HepG2 (cell line): ENCODE results near the gene DQX1. TPM values are rescaled to one million over a fixed set of nuclear protein-coding genes. Genes with fewer than 3 reads are reported as not detected.

Source experiments
- ARID3A ChIP-seq: IDR thresholded peaks from 2 replicates; pipeline ENCODE4 v1.6.1; 2012; ENCODE audit warnings: low read depth, low read length, improper control_type of control experiment
- ASH2L ChIP-seq: fragments of 300-600, 200-600 bp; sonication (generic); IDR thresholded peaks from 2 replicates; pipeline ENCODE4 v1.7.0; 2017; ENCODE audit warnings: low read depth, mild to moderate bottlenecking, moderate library complexity, mixed read lengths, low read length; ENCODE audit not compliant: insufficient read length
- FOSL2 ChIP-seq: sonication (generic); formaldehyde crosslinking; IDR thresholded peaks from 2 replicates; pipeline ENCODE4 v1.4.0; 2020; ENCODE audit warnings: missing genetic modification reagents
- FOXO1 ChIP-seq: sonication (generic); formaldehyde crosslinking; IDR thresholded peaks from 2 replicates; pipeline ENCODE4 v1.4.0; 2020; ENCODE audit warnings: missing genetic modification reagents
- HOXA5 ChIP-seq: sonication (generic); formaldehyde crosslinking; IDR thresholded peaks from 2 replicates; pipeline ENCODE4 v1.4.0; 2020; ENCODE audit warnings: missing genetic modification reagents
- JUND ChIP-seq: sonication (generic); formaldehyde crosslinking; IDR thresholded peaks from 2 replicates; pipeline ENCODE4 v1.8.0; 2022; ENCODE audit warnings: mild to moderate bottlenecking, missing genetic modification reagents
- MAFG ChIP-seq: sonication (generic); formaldehyde crosslinking; IDR thresholded peaks from 2 replicates; pipeline ENCODE4 v1.5.1; 2020; ENCODE audit warnings: mild to moderate bottlenecking, missing genetic modification reagents
- MTF2 ChIP-seq: sonication (generic); formaldehyde crosslinking; IDR thresholded peaks from 2 replicates; pipeline ENCODE4 v1.5.0; 2020; ENCODE audit warnings: missing genetic modification reagents, borderline replicate concordance
- NAIF1 ChIP-seq: sonication (generic); formaldehyde crosslinking; IDR thresholded peaks from 2 replicates; pipeline ENCODE4 v1.5.0; 2020; ENCODE audit warnings: mild to moderate bottlenecking, missing genetic modification reagents, borderline replicate concordance
- NR2F1 ChIP-seq, 2 experiments: fragments of 450-650 bp in 1 of 2; formaldehyde crosslinking in 1 of 2; IDR thresholded peaks; 2 replicates each; pipeline versions ENCODE4 v1.5.0 to v1.6.1; 2016 to 2020; ENCODE audit warnings: mild to moderate bottlenecking in 1 of 2, missing compliant biosample characterization in 1 of 2, missing genetic modification reagents in 1 of 2, moderate library complexity in 1 of 2
- SIN3B ChIP-seq: fragments of 150-350 bp; IDR thresholded peaks from 2 replicates; pipeline ENCODE4 v1.6.1; 2014; ENCODE audit warnings: low read length
- SP2 ChIP-seq: sonication (generic); formaldehyde crosslinking; IDR thresholded peaks from 2 replicates; pipeline ENCODE4 v1.5.1; 2020; ENCODE audit warnings: mild to moderate bottlenecking, missing genetic modification reagents
- TARDBP ChIP-seq: sonication (generic); formaldehyde crosslinking; IDR thresholded peaks from 2 replicates; pipeline ENCODE4 v1.8.0; 2022; ENCODE audit warnings: mild to moderate bottlenecking, missing genetic modification reagents
- XBP1 ChIP-seq: sonication (generic); formaldehyde crosslinking; IDR thresholded peaks from 2 replicates; pipeline ENCODE4 v1.5.0; 2020; ENCODE audit warnings: missing genetic modification reagents
- ZBTB43 ChIP-seq: sonication (generic); formaldehyde crosslinking; conservative IDR thresholded peaks from 2 replicates; pipeline ENCODE4 v1.4.0; 2020; ENCODE audit warnings: missing genetic modification reagents
- ZNF382 ChIP-seq: sonication (generic); formaldehyde crosslinking; IDR thresholded peaks from 2 replicates; pipeline ENCODE4 v1.5.0; 2020; ENCODE audit warnings: missing genetic modification reagents, mild to moderate bottlenecking, borderline replicate concordance
- ZNF468 ChIP-seq: sonication (generic); formaldehyde crosslinking; IDR thresholded peaks from 2 replicates; pipeline ENCODE4 v1.8.0; 2022; ENCODE audit warnings: mild to moderate bottlenecking, moderate library complexity, missing genetic modification reagents
- ZNF501 ChIP-seq: sonication (generic); formaldehyde crosslinking; IDR thresholded peaks from 2 replicates; pipeline ENCODE4 v1.5.1; 2020; ENCODE audit warnings: mild to moderate bottlenecking, moderate library complexity, missing genetic modification reagents
- ZNF768 ChIP-seq: sonication (generic); formaldehyde crosslinking; IDR thresholded peaks from 2 replicates; pipeline ENCODE4 v1.4.0; 2020; ENCODE audit warnings: missing genetic modification reagents
- ZNF879 ChIP-seq: sonication (generic); formaldehyde crosslinking; IDR thresholded peaks from 2 replicates; pipeline ENCODE4 v1.8.1; 2023; ENCODE audit warnings: missing genetic modification reagents
- polyA plus RNA-seq, 8 experiments: library from polyadenylated mRNA; depleted of rRNA in 3 of 8; stranded (reverse) in 7 of 8; unstranded in 1 of 8; fragments of >200 nt; fragmentation: Illumina TruSeq in 4 of 8; extraction: Trizol in 4 of 8; gene quantifications; 2 replicates each; pipeline versions ENCODE4 v1.2.1 to v1.2.3, GENCODE V29; 2011 to 2016; ENCODE audit warnings: low read depth in 4 of 8, missing spikeins in 1 of 8, mixed read lengths in 1 of 8; ENCODE audit not compliant: insufficient read depth in 1 of 8
- total RNA-seq, 5 experiments: library from RNA; depleted of rRNA; stranded (reverse); fragments of >200 nt; fragmentation: Illumina TruSeq; extraction: Trizol; gene quantifications; 2 replicates each; pipeline ENCODE4 v1.2.3, GENCODE V29; 2016; ENCODE audit warnings: low read depth in 1 of 5
- TF ChIP-seq, protein P1 (sequence below): sonication (generic); formaldehyde crosslinking; IDR thresholded peaks from 2 replicates; pipeline ENCODE4 v1.4.0; 2020; ENCODE audit warnings: missing genetic modification reagents, mild to moderate bottlenecking, borderline replicate concordance
- TF ChIP-seq, protein P2 (sequence below): sonication (generic); formaldehyde crosslinking; IDR thresholded peaks from 2 replicates; pipeline ENCODE4 v1.4.0; 2020; ENCODE audit warnings: mild to moderate bottlenecking, missing genetic modification reagents
- TF ChIP-seq, protein P3 (sequence below): sonication (generic); formaldehyde crosslinking; IDR thresholded peaks from 2 replicates; pipeline ENCODE4 v1.5.0; 2020; ENCODE audit warnings: missing genetic modification reagents

The DQX1 gene
- total and polyA plus RNA-seq, 2 of the 13 experiments (the other 11 are each of a cell fraction or from before 2014, with no cell fraction given) = 27.6 to 89.8 TPM

GRCh38 chr2:74507145-74507925, 18.7 kb downstream of the DQX1 start, which contains the start of gene PCGF1 (continued):
- TF ChIP-seq ZBTB43 (CRISPR knock-in tag) = no peak; the same call in 1 of the 2 replicates
- peak; percentile 72; the same call in 1 of the 2 replicates for TF ChIP-seq ZNF879 (CRISPR knock-in tag)
- TF ChIP-seq, protein P1, sequence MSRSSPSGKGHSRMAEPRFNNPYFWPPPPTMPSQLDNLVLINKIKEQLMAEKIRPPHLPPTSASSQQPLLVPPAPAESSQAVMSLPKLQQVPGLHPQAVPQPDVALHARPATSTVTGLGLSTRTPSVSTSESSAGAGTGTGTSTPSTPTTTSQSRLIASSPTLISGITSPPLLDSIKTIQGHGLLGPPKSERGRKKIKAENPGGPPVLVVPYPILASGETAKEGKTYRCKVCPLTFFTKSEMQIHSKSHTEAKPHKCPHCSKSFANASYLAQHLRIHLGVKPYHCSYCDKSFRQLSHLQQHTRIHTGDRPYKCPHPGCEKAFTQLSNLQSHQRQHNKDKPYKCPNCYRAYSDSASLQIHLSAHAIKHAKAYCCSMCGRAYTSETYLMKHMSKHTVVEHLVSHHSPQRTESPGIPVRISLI (CRISPR knock-in tag) = peak; percentile 45; the same call in 1 of the 2 replicates
- peak; percentile 44 for TF ChIP-seq FOSL2 (CRISPR knock-in tag)
- TF ChIP-seq FOXO1 (CRISPR knock-in tag) = peak; percentile 63
- TF ChIP-seq NR2F1 (CRISPR knock-in tag; IDR thresholded peaks at IDR 0.05) = 0 out of 4 replicates have a peak, but pooled peaks of 1 of the 2 experiments have one; percentile 6
- TF ChIP-seq ZNF501 (CRISPR knock-in tag) = peak; percentile 90
- no peak for TF ChIP-seq MAFG (CRISPR knock-in tag)
- TF ChIP-seq TARDBP = no peak; the same call in 1 of the 2 replicates
- TF ChIP-seq SP2 (CRISPR knock-in tag) = peak; percentile 94
- TF ChIP-seq, protein P2, sequence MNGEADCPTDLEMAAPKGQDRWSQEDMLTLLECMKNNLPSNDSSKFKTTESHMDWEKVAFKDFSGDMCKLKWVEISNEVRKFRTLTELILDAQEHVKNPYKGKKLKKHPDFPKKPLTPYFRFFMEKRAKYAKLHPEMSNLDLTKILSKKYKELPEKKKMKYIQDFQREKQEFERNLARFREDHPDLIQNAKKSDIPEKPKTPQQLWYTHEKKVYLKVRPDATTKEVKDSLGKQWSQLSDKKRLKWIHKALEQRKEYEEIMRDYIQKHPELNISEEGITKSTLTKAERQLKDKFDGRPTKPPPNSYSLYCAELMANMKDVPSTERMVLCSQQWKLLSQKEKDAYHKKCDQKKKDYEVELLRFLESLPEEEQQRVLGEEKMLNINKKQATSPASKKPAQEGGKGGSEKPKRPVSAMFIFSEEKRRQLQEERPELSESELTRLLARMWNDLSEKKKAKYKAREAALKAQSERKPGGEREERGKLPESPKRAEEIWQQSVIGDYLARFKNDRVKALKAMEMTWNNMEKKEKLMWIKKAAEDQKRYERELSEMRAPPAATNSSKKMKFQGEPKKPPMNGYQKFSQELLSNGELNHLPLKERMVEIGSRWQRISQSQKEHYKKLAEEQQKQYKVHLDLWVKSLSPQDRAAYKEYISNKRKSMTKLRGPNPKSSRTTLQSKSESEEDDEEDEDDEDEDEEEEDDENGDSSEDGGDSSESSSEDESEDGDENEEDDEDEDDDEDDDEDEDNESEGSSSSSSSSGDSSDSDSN (CRISPR knock-in tag) = peak; percentile 43; the same call in 1 of the 2 replicates
- peak; percentile 97 for TF ChIP-seq ASH2L
- no peak for TF ChIP-seq ARID3A
- peak; percentile 96 for TF ChIP-seq HOXA5 (CRISPR knock-in tag)
- TF ChIP-seq, protein P3, sequence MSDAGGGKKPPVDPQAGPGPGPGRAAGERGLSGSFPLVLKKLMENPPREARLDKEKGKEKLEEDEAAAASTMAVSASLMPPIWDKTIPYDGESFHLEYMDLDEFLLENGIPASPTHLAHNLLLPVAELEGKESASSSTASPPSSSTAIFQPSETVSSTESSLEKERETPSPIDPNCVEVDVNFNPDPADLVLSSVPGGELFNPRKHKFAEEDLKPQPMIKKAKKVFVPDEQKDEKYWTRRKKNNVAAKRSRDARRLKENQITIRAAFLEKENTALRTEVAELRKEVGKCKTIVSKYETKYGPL (CRISPR knock-in tag) = no peak
- no peak for TF ChIP-seq ZNF382 (CRISPR knock-in tag)
- TF ChIP-seq MTF2 (CRISPR knock-in tag) = 0 out of 2 replicates have a peak, but pooled peaks have one; percentile 6
- TF ChIP-seq JUND (CRISPR knock-in tag) = peak; percentile 9
- TF ChIP-seq ZNF468 = no peak
- no peak for TF ChIP-seq XBP1 (CRISPR knock-in tag)
- TF ChIP-seq NAIF1 (CRISPR knock-in tag) = peak; percentile 14; the same call in 1 of the 2 replicates
- TF ChIP-seq SIN3B = peak; percentile 60
- peak; percentile 80 for TF ChIP-seq ZNF768 (CRISPR knock-in tag)
